Transverse colon (tissue), 4 donors: ENCODE data around the gene MBD1. TPM values are rescaled to one million over a fixed set of nuclear protein-coding genes. Genes with fewer than 3 reads are reported as not detected.

Experiments used
- small RNA-seq, 4 donors: library from RNA; depleted of rRNA; stranded (forward); fragments of <200 nt; gene quantifications; one replicate each; pipeline ENCODE3, GENCODE V24; 2016
- total RNA-seq, 4 donors: library from RNA; depleted of rRNA; stranded (reverse); fragments of >200 nt; gene quantifications; one replicate each; pipeline ENCODE4 v1.1.0, GENCODE V29; 2016

MBD1 gene
- total RNA-seq, 4 donors from 2014 or later: 65.1 to 97.8 (median 83.0) TPM

Small RNA genes within 50 kb of the gene (small RNA-seq; reads per million reads assigned to genes)
- gene RNA5SP458: 0.12 to 0.56 (median 0.23) reads per million in 4 donors

Other genes starting within 250 kb of the MBD1 start
- gene MYO5B, start 86.4 kb downstream of the MBD1 start, total RNA-seq: 100 to 1,000 TPM in 3 of 4 donors, 10 to 100 TPM in 1; 96.7 to 144 (median 114) TPM
- gene CFAP53, start 15.0 kb downstream of the MBD1 start, total RNA-seq: 1 to 10 TPM in 1 of 4 donors, under 1 TPM in 2, not detected in 1; 0.27 to 4.2 (median 0.48) TPM
- 100 to 1,000 TPM in 2 of 4 donors, 10 to 100 TPM in 2; 68.9 to 234 (median 117) TPM for gene CXXC1, start 6.2 kb upstream of the MBD1 start, total RNA-seq
- 1 to 10 TPM in 1 of 4 donors, under 1 TPM in 1, not detected in 2; 0.14 to 4.2 TPM for gene SKA1, start 93.5 kb upstream of the MBD1 start, total RNA-seq